GM19372 (cell line): Measurements from ENCODE around the gene IRF5.
"Not testable (repeated sequence)": the region's sequence is repeated elsewhere in the genome, so short reads cannot be mapped to it uniquely, and the experiment has no call there.

Experiments used
- ATAC-seq: cut with Tn5 transposase; IDR thresholded peaks from one replicate; pipeline ENCODE4 v1.9.1; 2021; ENCODE audit warnings: mild to moderate bottlenecking, low read depth, moderate library complexity; ENCODE audit not compliant: unreplicated experiment

Gene IRF5

GRCh38 chr7:128904381-128905197 lies 33.1 kb upstream of the IRF5 start:
- ATAC-seq, result no peak

- ATAC-seq, result no peak
Observed at GRCh38 chr7:128906001-128906765, 31.5 kb upstream of the IRF5 start.

GRCh38 chr7:128906766-128907559 lies 30.8 kb upstream of the IRF5 start:
- no peak for ATAC-seq

- ATAC-seq, result no peak
Observed at GRCh38 chr7:128908750-128909624, 28.7 kb upstream of the IRF5 start.

- ATAC-seq, result no peak
Observed at GRCh38 chr7:128909625-128910568, 27.8 kb upstream of the IRF5 start.

- ATAC-seq, result no peak
Observed at GRCh38 chr7:128910569-128910945, 27.2 kb upstream of the IRF5 start, which contains the start of gene KCP. Gene KCP, minus strand, starts transcription at chr7:128910709. Its CDS starts 33 bp downstream, at chr7:128910676.

- no peak for ATAC-seq
Observed at GRCh38 chr7:128911423-128912031, 26.2 kb upstream of the IRF5 start.

- no peak for ATAC-seq
Observed at GRCh38 chr7:128912281-128912680, 25.4 kb upstream of the IRF5 start.

- ATAC-seq, result not testable (repeated sequence)
Observed at GRCh38 chr7:128912709-128913495, 24.8 kb upstream of the IRF5 start.

- ATAC-seq, result no peak
Observed at GRCh38 chr7:128913870-128914565, 23.7 kb upstream of the IRF5 start.

- no peak for ATAC-seq
Observed at GRCh38 chr7:128914566-128915151, 23.1 kb upstream of the IRF5 start.

GRCh38 chr7:128915271-128915819 lies 22.4 kb upstream of the IRF5 start:
- no peak for ATAC-seq

- ATAC-seq, result no peak
Observed at GRCh38 chr7:128915841-128916642, 21.7 kb upstream of the IRF5 start.

- ATAC-seq, result no peak
Observed at GRCh38 chr7:128916643-128916915, 21.1 kb upstream of the IRF5 start.

- no peak for ATAC-seq
Observed at GRCh38 chr7:128917122-128917521, 20.6 kb upstream of the IRF5 start.
